Smooth muscle cell (in vitro differentiated cells): Measurements from ENCODE around the gene TRMT5. TPM values are rescaled to one million over a fixed set of nuclear protein-coding genes. Genes with fewer than 3 reads are reported as not detected.

ENCODE experiments used
- DNase-seq: peaks from one replicate; lab custom pipeline; 2025; ENCODE audit not compliant: unreplicated experiment; lab: John Stamatoyannopoulos, UW
- H2AFZ ChIP-seq: fragments of 200-600 bp; sonication (generic); 2 replicates; pipeline ENCODE4 v1.6.0; 2016; ENCODE audit warnings: antibody characterized with exemption, low read depth, mild to moderate bottlenecking
- H3F3A ChIP-seq: fragments of 200-600 bp; sonication (generic); 2 replicates; pipeline ENCODE4 v1.6.0; 2017; ENCODE audit warnings: antibody characterized with exemption, low read depth
- H3K27ac ChIP-seq: fragments of 200-600 bp; sonication (generic); 2 replicates; pipeline ENCODE4 v1.5.1; 2016; ENCODE audit warnings: low read depth, mild to moderate bottlenecking
- H3K27me3 ChIP-seq: fragments of 200-600 bp; sonication (generic); 2 replicates; pipeline ENCODE4 v1.6.1; 2016; ENCODE audit warnings: low read depth, mild to moderate bottlenecking
- H3K36me3 ChIP-seq: fragments of 200-600 bp; sonication (generic); 2 replicates; pipeline ENCODE4 v1.5.1; 2016; ENCODE audit warnings: low read depth
- H3K4me1 ChIP-seq: fragments of 200-600 bp; sonication (generic); 2 replicates; pipeline ENCODE4 v1.5.1; 2016; ENCODE audit warnings: low read depth
- H3K4me2 ChIP-seq: fragments of 200-600 bp; sonication (generic); 2 replicates; pipeline ENCODE4 v1.6.0; 2016; ENCODE audit warnings: mild to moderate bottlenecking
- H3K4me3 ChIP-seq: fragments of 200-600 bp; sonication (generic); 2 replicates; pipeline ENCODE4 v1.5.1; 2016; ENCODE audit warnings: mild to moderate bottlenecking
- H3K79me2 ChIP-seq: fragments of 200-600 bp; sonication (generic); 2 replicates; pipeline ENCODE4 v1.6.0; 2016; ENCODE audit warnings: low read depth, mild to moderate bottlenecking
- H3K9ac ChIP-seq: fragments of 200-600 bp; sonication (generic); 2 replicates; pipeline ENCODE4 v1.6.0; 2016; ENCODE audit warnings: low read depth
- H3K9me3 ChIP-seq: fragments of 200-600 bp; sonication (generic); replicated peaks from 2 replicates; pipeline ENCODE4 v1.5.1; 2016; ENCODE audit warnings: low read depth
- H4K20me1 ChIP-seq: fragments of 200-600 bp; sonication (generic); 2 replicates; pipeline ENCODE4 v1.6.0; 2016; ENCODE audit warnings: low read depth
- CTCF ChIP-seq: fragments of 200-600 bp; sonication (generic); IDR thresholded peaks from 2 replicates; pipeline ENCODE4 v1.5.1; 2017; ENCODE audit warnings: borderline replicate concordance, mild to moderate bottlenecking, antibody characterized with exemption; ENCODE audit not compliant: insufficient read depth, poor library complexity, severe bottlenecking
- WGBS: methylation state at CpG from one replicate; pipeline ENCODE4 v1.1.7; 2016; ENCODE audit warnings: low lambda C conversion rate; 5-methylcytosine and 5-hydroxymethylcytosine counted together
- polyA plus RNA-seq: library from polyadenylated mRNA; unstranded; fragments of >200 nt; fragmentation: Nextera tagmentation; extraction: Ambion mirVana; gene quantifications from 2 replicates; pipeline ENCODE4 v1.2.1, GENCODE V29; 2016
- total RNA-seq: library from RNA; depleted of rRNA; stranded (reverse); fragments of >200 nt; gene quantifications from 2 replicates; pipeline ENCODE4 v1.2.3, GENCODE V29; 2014

Gene TRMT5
- total and polyA plus RNA-seq, 2 experiments from 2014 or later = 4.1 to 9.1 TPM

GRCh38 chr14:61019537-61019936, 38.7 kb upstream of the TRMT5 start:
- Histone ChIP-seq H3K27ac (no peak overlapping the region), H3K9me3 (no peaks in the 10 kb centered on the region), H3K79me2 (no peaks in the 10 kb centered on the region), H3K9ac (no peak overlapping the region), H4K20me1 (no peaks in the 10 kb centered on the region), H3K4me1 (no peaks in the 10 kb centered on the region), H3F3A (no peaks in the 10 kb centered on the region), H3K4me2 (no peak overlapping the region), H3K4me3 (no peak overlapping the region), H3K27me3 (no peaks in the 10 kb centered on the region), H2AFZ (no peak overlapping the region), H3K36me3 (no peaks in the 10 kb centered on the region)
- DNase-seq = no peak
- TF ChIP-seq CTCF = no peak
- WGBS = 68% methylated on average over 1 of the region's 1 CpG

- Histone ChIP-seq H3K9ac (no peak overlapping the region), H2AFZ (no peak overlapping the region), H3K27me3 (no peaks in the 10 kb centered on the region), H3K4me1 (no peaks in the 10 kb centered on the region), H3F3A (no peaks in the 10 kb centered on the region), H3K79me2 (no peaks in the 10 kb centered on the region), H3K9me3 (no peaks in the 10 kb centered on the region), H3K27ac (no peak overlapping the region), H4K20me1 (no peaks in the 10 kb centered on the region), H3K4me2 (no peak overlapping the region), H3K36me3 (no peaks in the 10 kb centered on the region), H3K4me3 (no peak overlapping the region)
- WGBS = 96% methylated on average over 1 of the region's 1 CpG
- no peak for TF ChIP-seq CTCF
- DNase-seq = no peak
Measured at GRCh38 chr14:61003571-61003970, 22.7 kb upstream of the TRMT5 start.

- Histone ChIP-seq H3K4me1 (no peaks in the 10 kb centered on the region), H3K4me3 (no peak overlapping the region), H3K9me3 (no peaks in the 10 kb centered on the region), H3K27ac (no peak overlapping the region), H3K36me3 (no peaks in the 10 kb centered on the region), H3K4me2 (no peak overlapping the region), H4K20me1 (no peaks in the 10 kb centered on the region), H3K79me2 (no peaks in the 10 kb centered on the region), H3F3A (no peaks in the 10 kb centered on the region), H3K9ac (no peak overlapping the region), H2AFZ (no peak overlapping the region), H3K27me3 (no peaks in the 10 kb centered on the region)
- DNase-seq = no peak
- 92% methylated on average over 2 of the region's 2 CpGs for WGBS
- TF ChIP-seq CTCF = no peak
Measured at GRCh38 chr14:60999536-60999935, 18.7 kb upstream of the TRMT5 start.

- no peak overlapping the region for H3K4me2 ChIP-seq
- no peak overlapping the region for H3K9ac ChIP-seq
- no peaks in the 10 kb centered on the region for H3K79me2 ChIP-seq
- TF ChIP-seq CTCF = no peak
- no peak overlapping the region for H3K27ac ChIP-seq
- no peak overlapping the region for H3K4me3 ChIP-seq
- H3K36me3 ChIP-seq = no peaks in the 10 kb centered on the region
- no peaks in the 10 kb centered on the region for H3K27me3 ChIP-seq
- H2AFZ ChIP-seq = no peak overlapping the region
- WGBS = 95% methylated on average over 9 of the region's 9 CpGs
- no peaks in the 10 kb centered on the region for H4K20me1 ChIP-seq
- no peaks in the 10 kb centered on the region for H3F3A ChIP-seq
- no peaks in the 10 kb centered on the region for H3K9me3 ChIP-seq
- no peak for DNase-seq
- no peaks in the 10 kb centered on the region for H3K4me1 ChIP-seq
Measured at GRCh38 chr14:60998617-60999016, 17.7 kb upstream of the TRMT5 start.
